HepG2 (cell line): ENCODE measurements around the gene CASKIN2. TPM values are rescaled to one million over a fixed set of nuclear protein-coding genes. Genes with fewer than 3 reads are reported as not detected.

ENCODE experiments used
- ATAC-seq: fragments of 200-7000 bp; cut with Tn5 transposase; 3 replicates; pipeline ENCODE4 v1.9.1; 2020; ENCODE audit warnings: mild to moderate bottlenecking, moderate library complexity
- BruUV-seq: library from RNA; stranded (reverse); fragments of 400-500 nt; replicated peaks from 2 replicates; lab custom pipeline; 2021; lab: Mats Ljungman, UMichigan
- CTCF ChIA-PET: fragments of 300-600 bp; formaldehyde crosslinking; extraction: SDS; loops from one replicate; lab custom pipeline; 2021; ENCODE audit warnings: low total read pairs, inconsistent platforms, low intra/inter-chr PET ratio; lab: Yijun Ruan, JAX
- POLR2A ChIA-PET: fragments of 350-600 bp; sonication (Branson Sonifier 250); formaldehyde crosslinking; loops from one replicate; lab custom pipeline; 2020; ENCODE audit warnings: antibody characterized with exemption, inconsistent platforms; lab: Yijun Ruan, JAX
- DNase-seq: peaks from one replicate; pipeline ENCODE4 v3.0.0-alpha.2; 2015; ENCODE audit warnings: low spot score
- FAIRE-seq: peaks from 3 replicates; lab custom pipeline; 2011; peaks lifted over from hg19 to GRCh38; lab: Jason Lieb, UNC
- H2AFZ ChIP-seq: one replicate; pipeline ENCODE4 v1.6.1; 2011; ENCODE audit warnings: low read length, inconsistent platforms
- H3K27ac ChIP-seq: fragments of 300-600 bp; 3 replicates; pipeline ENCODE4 v1.8.0; 2011; ENCODE audit warnings: mixed run types, mild to moderate bottlenecking, mixed read lengths, low read length, inconsistent platforms; ENCODE audit not compliant: insufficient read depth; ENCODE audit errors: extremely low read length
- H3K27me3 ChIP-seq, 2 experiments: fragments of 200-600 bp in 1 of 2; 2 replicates in 1 of 2; 3 replicates in 1 of 2; pipeline versions ENCODE4 v1.6.0 to v1.8.0; 2011; ENCODE audit warnings: low read length in 2 of 2, mild to moderate bottlenecking in 2 of 2, moderate library complexity in 2 of 2, inconsistent platforms in 1 of 2; ENCODE audit not compliant: insufficient read depth in 2 of 2, control insufficient read depth in 1 of 2
- H3K36me3 ChIP-seq, 2 experiments: fragments of 200-600 bp in 1 of 2; replicated peaks in 1 of 2; 2 replicates in 1 of 2; 3 replicates in 1 of 2; pipeline versions ENCODE4 v1.5.1 to v1.8.0; 2011; ENCODE audit warnings: low read length in 2 of 2, inconsistent platforms in 1 of 2; ENCODE audit not compliant: insufficient read depth in 2 of 2, control insufficient read depth in 1 of 2
- H3K4me1 ChIP-seq: 2 replicates; pipeline ENCODE4 v1.5.1; 2012; ENCODE audit warnings: low read length, inconsistent platforms; ENCODE audit not compliant: insufficient read depth
- H3K4me2 ChIP-seq: 2 replicates; pipeline ENCODE4 v1.6.0; 2011; ENCODE audit warnings: low read depth, low read length, inconsistent platforms
- H3K4me3 ChIP-seq, 3 experiments: fragments of 200-600 bp in 1 of 3; sonication (generic), shearing (Covaris generic) in 1 of 3; replicated peaks in 1 of 3; 2 replicates each; pipeline ENCODE4 v1.5.1; 2011 to 2016; ENCODE audit warnings: low read length in 3 of 3, inconsistent platforms in 2 of 3, low read depth in 2 of 3, mild to moderate bottlenecking in 2 of 3, control low read depth in 1 of 3, mixed read lengths in 1 of 3; ENCODE audit not compliant: insufficient read depth in 1 of 3
- H3K79me2 ChIP-seq: one replicate; pipeline ENCODE4 v1.6.1; 2011; ENCODE audit warnings: low read length, inconsistent platforms; ENCODE audit not compliant: insufficient read depth
- H3K9ac ChIP-seq: 2 replicates; pipeline ENCODE4 v1.6.0; 2011; ENCODE audit warnings: mild to moderate bottlenecking, low read depth, low read length, inconsistent platforms; ENCODE audit not compliant: insufficient read depth
- H3K9me3 ChIP-seq: 2 replicates; pipeline ENCODE4 v1.5.1; 2012; ENCODE audit warnings: mild to moderate bottlenecking, low read length
- H4K20me1 ChIP-seq: 2 replicates; pipeline ENCODE4 v1.6.0; 2011; ENCODE audit warnings: inconsistent platforms, mild to moderate bottlenecking, low read length, moderate library complexity; ENCODE audit not compliant: insufficient read depth
- CAMTA2 ChIP-seq: sonication (generic); formaldehyde crosslinking; IDR thresholded peaks from 2 replicates; pipeline ENCODE4 v1.4.0; 2020; ENCODE audit warnings: mild to moderate bottlenecking, missing genetic modification reagents, borderline replicate concordance
- HOXA7 ChIP-seq: sonication (generic); formaldehyde crosslinking; IDR thresholded peaks from 2 replicates; pipeline ENCODE4 v1.8.1; 2022; ENCODE audit warnings: mild to moderate bottlenecking, missing genetic modification reagents, moderate library complexity
- SAFB2 ChIP-seq: sonication (generic); formaldehyde crosslinking; IDR thresholded peaks from 2 replicates; pipeline ENCODE4 v1.5.1; 2020; ENCODE audit warnings: missing genetic modification reagents, low read depth, mild to moderate bottlenecking, borderline replicate concordance
- SMAD9 ChIP-seq: sonication (generic); formaldehyde crosslinking; IDR thresholded peaks from 2 replicates; pipeline ENCODE4 v1.5.1; 2020; ENCODE audit warnings: mild to moderate bottlenecking, missing genetic modification reagents
- ZBTB38 ChIP-seq: sonication (generic); formaldehyde crosslinking; IDR thresholded peaks from 2 replicates; pipeline ENCODE4 v1.5.1; 2020; ENCODE audit warnings: mild to moderate bottlenecking, missing genetic modification reagents
- ZNF264 ChIP-seq: sonication (generic); formaldehyde crosslinking; IDR thresholded peaks from 2 replicates; pipeline ENCODE4 v1.4.0; 2020; ENCODE audit warnings: missing genetic modification reagents
- WGBS: methylation state at CpG from one replicate; pipeline ENCODE4 v1.1.6; 2017; ENCODE audit warnings: low lambda C conversion rate; 5-methylcytosine and 5-hydroxymethylcytosine counted together
- in situ Hi-C: cut with HindIII; loops from 2 replicates; pipeline ENCODE4 v1.10.0; 2017; ENCODE audit warnings: low pct_unique_long_range_greater_than_20kb; ENCODE audit not compliant: extremely low pct_ligation_motif_present
- intact Hi-C: fragments of 100-400 bp; cut with micrococcal nuclease; formaldehyde crosslinking; loops from one replicate; pipeline ENCODE4 v1.10.0; 2022; ENCODE audit not compliant: unreplicated experiment
- polyA plus RNA-seq, 8 experiments: library from polyadenylated mRNA; depleted of rRNA in 3 of 8; stranded (reverse) in 7 of 8; unstranded in 1 of 8; fragments of >200 nt; fragmentation: Illumina TruSeq in 4 of 8; extraction: Trizol in 4 of 8; gene quantifications; 2 replicates each; pipeline versions ENCODE4 v1.2.1 to v1.2.3, GENCODE V29; 2011 to 2016; ENCODE audit warnings: low read depth in 4 of 8, missing spikeins in 1 of 8, mixed read lengths in 1 of 8; ENCODE audit not compliant: insufficient read depth in 1 of 8
- total RNA-seq, 5 experiments: library from RNA; depleted of rRNA; stranded (reverse); fragments of >200 nt; fragmentation: Illumina TruSeq; extraction: Trizol; gene quantifications; 2 replicates each; pipeline ENCODE4 v1.2.3, GENCODE V29; 2016; ENCODE audit warnings: low read depth in 1 of 5
- TF ChIP-seq, protein P1 (sequence below): sonication (generic); formaldehyde crosslinking; IDR thresholded peaks from 2 replicates; pipeline ENCODE4 v1.5.0; 2020; ENCODE audit warnings: mild to moderate bottlenecking, missing genetic modification reagents

The CASKIN2 gene
- total and polyA plus RNA-seq, 2 of the 13 experiments (the other 11 are each of a cell fraction or from before 2014, with no cell fraction given): 5.2 to 7.8 TPM

DNA sequence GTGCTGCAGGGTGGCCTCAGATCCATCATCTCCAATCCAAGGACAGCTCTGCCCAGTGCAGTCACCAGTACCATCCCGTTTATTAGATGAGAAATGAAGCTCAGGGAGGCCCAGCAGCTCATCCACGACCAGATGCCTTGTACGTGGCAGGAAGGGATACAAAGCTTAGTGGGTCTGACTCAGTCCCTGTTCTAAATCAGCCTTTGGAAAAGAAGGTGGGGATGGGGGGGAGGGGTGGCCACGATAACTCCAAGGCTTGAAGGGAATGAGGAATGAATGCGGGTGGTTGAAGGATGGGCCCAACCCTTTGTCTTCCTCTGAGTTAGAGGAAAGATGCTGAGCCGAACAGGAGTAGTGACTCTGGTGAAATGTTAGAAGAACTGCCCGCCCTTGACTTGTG, 35.9 kb upstream of the CASKIN2 start:
- Histone ChIP-seq H3K9ac (no peak overlapping the region), H3K4me1 (peaks cover 72% of the 10 kb centered on the region), H3K4me3 (no peak overlapping the region), H3K4me2 (no peak overlapping the region), H3K36me3 (peaks cover 3 to 5% of the 10 kb centered on the region in 2 experiments; a peak in 2 of 5 replicates), H3K27ac (no peak overlapping the region), H4K20me1 (no peaks in the 10 kb centered on the region), H3K9me3 (no peaks in the 10 kb centered on the region), H3K79me2 (no peaks in the 10 kb centered on the region), H3K27me3 (no peaks in the 10 kb centered on the region), H2AFZ (no peak overlapping the region)
- no TSS peak for BruUV-seq
- ATAC-seq (no peak), FAIRE-seq (no peak), DNase-seq (no peak)
- TF ChIP-seq CAMTA2 (CRISPR knock-in tag) (no peak), ZBTB38 (CRISPR knock-in tag) (peak; percentile 32; the same call in 1 of the 2 replicates)
- intact Hi-C loops: no loop called here
- in situ Hi-C loops: no loop called here
- POLR2A ChIA-PET: interaction anchor here (2.6 kb wide), 1 partner anchor 12 kb away, joined by 16 read pairs; no protein-coding TSS in a partner anchor
- 91% methylated on average over 7 of the region's 7 CpGs for WGBS
- CTCF ChIA-PET: no interaction called here

DNA sequence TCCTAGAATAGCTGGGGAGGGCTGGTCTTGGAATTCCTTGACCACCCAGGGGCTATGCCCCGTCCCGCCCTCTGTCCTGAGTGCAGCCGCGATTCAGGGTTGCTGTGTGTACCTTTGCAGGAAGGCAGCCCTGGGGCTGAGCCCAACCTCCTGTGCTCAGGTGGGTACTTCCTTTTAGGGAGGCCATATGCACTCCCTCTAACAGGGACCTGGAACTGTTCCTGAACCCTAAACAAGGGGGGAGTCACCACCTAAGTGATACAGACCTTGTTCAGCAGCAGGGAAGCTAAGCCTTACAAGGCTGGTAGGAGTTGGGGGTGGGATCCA, 34.8 kb upstream of the CASKIN2 start:
- Histone ChIP-seq H3K4me3 (peak overlapping the region; percentile 43 to 72 (median 55); a peak in 4 of 6 replicates), H4K20me1 (no peaks in the 10 kb centered on the region), H3K27me3 (no peaks in the 10 kb centered on the region), H2AFZ (no peak overlapping the region), H3K9ac (peak overlapping the region; percentile 75), H3K9me3 (no peaks in the 10 kb centered on the region), H3K4me1 (peaks cover 60% of the 10 kb centered on the region), H3K27ac (peak overlapping the region; percentile 66), H3K79me2 (no peaks in the 10 kb centered on the region), H3K4me2 (peak overlapping the region; percentile 96), H3K36me3 (peaks cover 4 to 11% of the 10 kb centered on the region in 2 experiments; a peak in 3 of 5 replicates)
- intact Hi-C loops (no loop called here), in situ Hi-C loops (no loop called here)
- no TSS peak for BruUV-seq
- POLR2A ChIA-PET: interaction anchor here (0.9 to 2.7 kb wide), 8 partner anchors 9 to 230 kb away, joined by 3 to 28 read pairs (median 6); partner anchors contain the start of genes LLGL2 and TSEN54
- ATAC-seq: peak; percentile 2; the same call in 1 of the 3 replicates
- 38% methylated on average over 2 of the region's 4 CpGs for WGBS
- CTCF ChIA-PET: no interaction called here
- DNase-seq: no peak
- TF ChIP-seq, protein P1, sequence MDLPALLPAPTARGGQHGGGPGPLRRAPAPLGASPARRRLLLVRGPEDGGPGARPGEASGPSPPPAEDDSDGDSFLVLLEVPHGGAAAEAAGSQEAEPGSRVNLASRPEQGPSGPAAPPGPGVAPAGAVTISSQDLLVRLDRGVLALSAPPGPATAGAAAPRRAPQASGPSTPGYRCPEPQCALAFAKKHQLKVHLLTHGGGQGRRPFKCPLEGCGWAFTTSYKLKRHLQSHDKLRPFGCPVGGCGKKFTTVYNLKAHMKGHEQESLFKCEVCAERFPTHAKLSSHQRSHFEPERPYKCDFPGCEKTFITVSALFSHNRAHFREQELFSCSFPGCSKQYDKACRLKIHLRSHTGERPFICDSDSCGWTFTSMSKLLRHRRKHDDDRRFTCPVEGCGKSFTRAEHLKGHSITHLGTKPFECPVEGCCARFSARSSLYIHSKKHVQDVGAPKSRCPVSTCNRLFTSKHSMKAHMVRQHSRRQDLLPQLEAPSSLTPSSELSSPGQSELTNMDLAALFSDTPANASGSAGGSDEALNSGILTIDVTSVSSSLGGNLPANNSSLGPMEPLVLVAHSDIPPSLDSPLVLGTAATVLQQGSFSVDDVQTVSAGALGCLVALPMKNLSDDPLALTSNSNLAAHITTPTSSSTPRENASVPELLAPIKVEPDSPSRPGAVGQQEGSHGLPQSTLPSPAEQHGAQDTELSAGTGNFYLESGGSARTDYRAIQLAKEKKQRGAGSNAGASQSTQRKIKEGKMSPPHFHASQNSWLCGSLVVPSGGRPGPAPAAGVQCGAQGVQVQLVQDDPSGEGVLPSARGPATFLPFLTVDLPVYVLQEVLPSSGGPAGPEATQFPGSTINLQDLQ (CRISPR knock-in tag): 0 out of 2 replicates have a peak, but pooled peaks have one; percentile 10
- TF ChIP-seq SMAD9 (CRISPR knock-in tag) (no peak), HOXA7 (no peak), ZNF264 (CRISPR knock-in tag) (no peak), SAFB2 (CRISPR knock-in tag) (0 out of 2 replicates have a peak, but pooled peaks have one; percentile 7)
- TF ChIP-seq, all 625 proteins: peak for 2
- peak; percentile 23 for FAIRE-seq
